Neural progenitor cell (in vitro differentiated cells): Measurements from ENCODE around the gene PTPRA. TPM values are rescaled to one million over a fixed set of nuclear protein-coding genes. Genes with fewer than 3 reads are reported as not detected.
"Not testable (repeated sequence)": the region's sequence is repeated elsewhere in the genome, so short reads cannot be mapped to it uniquely, and the experiment has no call there.

Experiments
- DNase-seq: peaks from one replicate; pipeline ENCODE4 v3.0.0-alpha.2; 2016; ENCODE audit warnings: low spot score
- H2AFZ ChIP-seq: fragments of 200-600 bp; sonication (generic); replicated peaks from 2 replicates; pipeline ENCODE4 v1.6.1; 2016; ENCODE audit warnings: antibody characterized with exemption
- H3F3A ChIP-seq: fragments of 200-600 bp; sonication (generic); 2 replicates; pipeline ENCODE4 v1.6.1; 2016; ENCODE audit warnings: antibody characterized with exemption, low read depth
- H3K27ac ChIP-seq: fragments of 200-600 bp; sonication (generic); 2 replicates; pipeline ENCODE4 v1.5.1; 2016; ENCODE audit warnings: mild to moderate bottlenecking
- H3K27me3 ChIP-seq: fragments of 200-600 bp; sonication (generic); 2 replicates; pipeline ENCODE4 v1.6.1; 2016; ENCODE audit warnings: mild to moderate bottlenecking, moderate library complexity
- H3K36me3 ChIP-seq: fragments of 200-600 bp; sonication (generic); 2 replicates; pipeline ENCODE4 v1.5.1; 2016
- H3K4me1 ChIP-seq: fragments of 200-600 bp; sonication (generic); 2 replicates; pipeline ENCODE4 v1.6.1; 2016; ENCODE audit warnings: mixed run types
- H3K4me2 ChIP-seq: fragments of 200-600 bp; sonication (generic); 2 replicates; pipeline ENCODE4 v1.6.1; 2016
- H3K4me3 ChIP-seq: fragments of 200-600 bp; sonication (generic); 2 replicates; pipeline ENCODE4 v1.5.1; 2016
- H3K79me2 ChIP-seq: fragments of 200-600 bp; sonication (generic); 2 replicates; pipeline ENCODE4 v1.6.1; 2016; ENCODE audit warnings: low read depth
- H3K9ac ChIP-seq: fragments of 200-600 bp; sonication (generic); 2 replicates; pipeline ENCODE4 v1.6.1; 2016
- H3K9me3 ChIP-seq: fragments of 200-600 bp; sonication (generic); 2 replicates; pipeline ENCODE4 v1.5.1; 2016; ENCODE audit warnings: low read depth
- H4K20me1 ChIP-seq: fragments of 200-600 bp; sonication (generic); 2 replicates; pipeline ENCODE4 v1.6.1; 2016; ENCODE audit warnings: low read depth
- H3K27ac Mint-ChIP-seq: 3 replicates; pipeline ENCODE4 v1.8.0; 2021; ENCODE audit warnings: mixed read lengths
- H3K27me3 Mint-ChIP-seq: 2 replicates; pipeline ENCODE4 v1.8.0; 2022; ENCODE audit warnings: low read depth, mild to moderate bottlenecking, inconsistent platforms, moderate library complexity, mixed read lengths; ENCODE audit not compliant: insufficient read depth
- H3K36me3 Mint-ChIP-seq: 3 replicates; pipeline ENCODE4 v1.8.0; 2021; ENCODE audit warnings: mixed read lengths
- H3K4me1 Mint-ChIP-seq: 3 replicates; pipeline ENCODE4 v1.8.0; 2021; ENCODE audit warnings: mixed read lengths
- H3K4me3 Mint-ChIP-seq: 3 replicates; pipeline ENCODE4 v1.8.0; 2021; ENCODE audit warnings: mild to moderate bottlenecking, moderate library complexity, mixed read lengths
- H3K9me3 Mint-ChIP-seq: 3 replicates; pipeline ENCODE4 v1.8.0; 2020; ENCODE audit warnings: mixed read lengths
- EZH2 ChIP-seq: fragments of 200-600 bp; sonication (generic); IDR thresholded peaks from 2 replicates; pipeline ENCODE4 v1.6.1; 2017; ENCODE audit warnings: antibody characterized with exemption, mild to moderate bottlenecking, moderate library complexity
- EZH2phosphoT487 ChIP-seq: fragments of 200-600 bp; sonication (generic); IDR thresholded peaks from 2 replicates; pipeline ENCODE4 v1.6.1; 2017; ENCODE audit warnings: antibody characterized with exemption
- total RNA-seq: library from RNA; depleted of rRNA; stranded (reverse); fragments of >200 nt; gene quantifications from 2 replicates; pipeline ENCODE4 v1.2.3, GENCODE V29; 2015; ENCODE audit warnings: low replicate concordance
- TF ChIP-seq, protein P1 (sequence below): fragments of 200-600 bp; sonication (generic); IDR thresholded peaks from 2 replicates; pipeline ENCODE4 v1.5.1; 2017; ENCODE audit warnings: antibody characterized with exemption, mild to moderate bottlenecking

Gene PTPRA
- total RNA-seq, 1 donor from 2014 or later = 77.7 TPM

DNA sequence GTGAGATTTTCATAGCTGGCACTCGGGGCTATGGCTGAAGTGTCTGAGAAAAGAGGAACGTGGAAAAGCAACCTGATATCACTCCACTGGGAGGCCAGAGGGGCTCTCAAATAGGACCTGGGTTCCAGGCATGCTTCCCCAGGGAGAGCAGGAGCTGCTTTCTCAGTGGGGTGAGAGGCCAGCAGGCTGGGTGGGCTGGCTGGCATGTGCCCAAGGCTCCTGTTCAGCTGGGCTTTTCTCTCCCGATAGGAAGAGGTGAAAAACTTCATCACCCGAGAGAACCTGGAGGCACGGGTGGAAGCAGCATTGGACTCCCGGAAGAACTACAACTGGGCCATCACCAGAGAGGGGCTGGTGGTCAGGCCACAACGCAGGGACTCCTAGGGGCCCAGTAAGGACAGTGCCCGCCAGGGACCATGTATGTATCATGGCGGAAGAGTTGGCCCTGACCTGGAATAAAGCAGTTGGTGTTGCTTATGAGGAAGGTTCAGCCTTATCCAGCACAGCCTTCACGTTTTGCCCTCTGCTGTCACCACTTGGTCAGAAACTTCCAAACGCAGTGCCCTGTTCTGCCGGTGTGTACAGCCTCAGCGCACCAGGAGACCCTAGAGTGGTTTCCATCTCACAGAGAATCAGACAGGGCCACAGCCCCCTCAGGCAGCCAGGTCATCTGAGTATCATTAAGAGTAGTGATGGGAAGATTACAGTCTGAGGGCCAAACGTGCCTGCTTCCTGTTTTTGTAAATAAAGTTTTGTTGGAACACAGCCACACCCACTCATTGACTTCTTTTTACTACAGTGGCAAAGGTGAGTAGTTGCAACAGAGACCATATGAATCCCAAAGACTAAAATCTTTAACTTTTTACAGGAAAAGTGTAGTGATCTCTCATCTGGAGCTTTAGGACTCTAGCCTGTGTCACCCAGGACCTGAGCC, 174.5 kb downstream of the PTPRA start:
- Histone ChIP-seq H3K36me3 (peaks cover 7% of the 10 kb centered on the region), H3K9ac (no peak overlapping the region), H3F3A (peaks cover 18% of the 10 kb centered on the region), H3K4me3 (no peak overlapping the region), H3K79me2 (peaks cover 16% of the 10 kb centered on the region), H3K9me3 (no peaks in the 10 kb centered on the region), H3K4me2 (peak overlapping the region; percentile 91), H3K27me3 (no peaks in the 10 kb centered on the region), H3K4me1 (peaks cover 3% of the 10 kb centered on the region), H2AFZ (no peak overlapping the region), H3K27ac (no peak overlapping the region), H4K20me1 (peaks cover 14% of the 10 kb centered on the region)
- peaks cover 11% of the 10 kb centered on the region for H3K4me1 Mint-ChIP-seq
- H3K4me3 Mint-ChIP-seq = peak overlapping the region; percentile 91
- peaks cover 17% of the 10 kb centered on the region for H3K36me3 Mint-ChIP-seq
- no peaks in the 10 kb centered on the region for H3K9me3 Mint-ChIP-seq
- DNase-seq = no peak
- H3K27ac Mint-ChIP-seq = no peak overlapping the region
- TF ChIP-seq EZH2 (no peak), EZH2phosphoT487 (no peak)
- peaks cover 5% of the 10 kb centered on the region for H3K27me3 Mint-ChIP-seq

DNA sequence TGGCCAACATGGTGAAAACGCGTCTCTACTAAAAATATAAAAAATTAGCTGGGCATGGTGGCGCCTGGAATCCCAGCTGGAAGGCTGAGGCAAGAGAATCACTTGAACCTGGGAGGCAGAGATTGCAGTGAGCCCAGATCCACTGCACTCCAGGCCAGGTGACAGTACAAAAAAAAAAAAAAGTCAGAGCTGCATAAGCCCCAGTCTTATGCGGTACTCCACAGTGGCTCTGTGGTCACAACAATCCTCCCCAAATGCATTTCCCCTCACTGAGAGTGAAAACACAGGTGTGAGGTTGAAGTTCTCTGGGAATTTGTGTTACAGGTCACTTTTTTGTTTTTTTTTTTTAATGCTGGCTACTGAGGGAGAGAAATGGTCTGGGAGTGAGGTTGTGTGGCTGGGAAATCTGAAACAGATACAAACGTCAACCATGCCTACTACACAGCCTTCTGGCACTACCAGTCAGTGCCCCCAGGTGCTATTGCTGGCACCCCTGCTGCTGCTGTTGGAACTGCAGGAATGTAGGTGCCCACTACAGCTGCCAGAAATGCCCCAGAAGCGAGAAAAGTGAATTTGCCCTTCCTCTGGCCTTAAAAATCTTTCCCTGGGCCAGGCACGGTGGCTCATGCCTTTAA, 178.2 kb downstream of the PTPRA start:
- peaks cover 15% of the 10 kb centered on the region for H3K36me3 Mint-ChIP-seq

DNA sequence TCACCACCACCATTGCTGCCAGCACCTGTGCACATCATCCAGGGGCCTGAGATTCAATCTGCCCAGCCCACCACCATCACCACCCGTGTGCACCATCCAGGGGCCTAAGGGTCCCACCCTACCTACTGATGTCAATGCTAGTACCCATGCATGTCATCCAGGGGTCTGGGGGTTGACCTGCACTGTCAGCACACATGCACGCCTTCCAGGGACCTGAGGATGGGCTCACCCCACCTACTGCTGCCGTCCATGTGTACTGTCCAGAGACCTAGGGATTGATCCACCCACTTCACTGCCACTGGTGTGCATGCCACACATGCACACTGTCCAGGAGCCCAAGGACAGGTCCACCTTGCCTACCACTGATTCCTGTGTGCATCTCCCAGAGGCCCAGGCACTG, 186.2 kb downstream of the PTPRA start:
- Mint-ChIP-seq H3K9me3 (peaks cover 3% of the 10 kb centered on the region), H3K36me3 (no peaks in the 10 kb centered on the region), H3K27ac (no peak overlapping the region), H3K27me3 (peaks cover 4% of the 10 kb centered on the region), H3K4me1 (no peaks in the 10 kb centered on the region), H3K4me3 (no peak overlapping the region)
- H3K4me1 ChIP-seq = no peaks in the 10 kb centered on the region
- no peak overlapping the region for H2AFZ ChIP-seq
- no peaks in the 10 kb centered on the region for H3F3A ChIP-seq
- H3K79me2 ChIP-seq = no peaks in the 10 kb centered on the region
- H3K9ac ChIP-seq = no peak overlapping the region
- no peak overlapping the region for H3K4me3 ChIP-seq
- no peak for TF ChIP-seq EZH2phosphoT487
- no peak for TF ChIP-seq EZH2
- TF ChIP-seq, protein P1, sequence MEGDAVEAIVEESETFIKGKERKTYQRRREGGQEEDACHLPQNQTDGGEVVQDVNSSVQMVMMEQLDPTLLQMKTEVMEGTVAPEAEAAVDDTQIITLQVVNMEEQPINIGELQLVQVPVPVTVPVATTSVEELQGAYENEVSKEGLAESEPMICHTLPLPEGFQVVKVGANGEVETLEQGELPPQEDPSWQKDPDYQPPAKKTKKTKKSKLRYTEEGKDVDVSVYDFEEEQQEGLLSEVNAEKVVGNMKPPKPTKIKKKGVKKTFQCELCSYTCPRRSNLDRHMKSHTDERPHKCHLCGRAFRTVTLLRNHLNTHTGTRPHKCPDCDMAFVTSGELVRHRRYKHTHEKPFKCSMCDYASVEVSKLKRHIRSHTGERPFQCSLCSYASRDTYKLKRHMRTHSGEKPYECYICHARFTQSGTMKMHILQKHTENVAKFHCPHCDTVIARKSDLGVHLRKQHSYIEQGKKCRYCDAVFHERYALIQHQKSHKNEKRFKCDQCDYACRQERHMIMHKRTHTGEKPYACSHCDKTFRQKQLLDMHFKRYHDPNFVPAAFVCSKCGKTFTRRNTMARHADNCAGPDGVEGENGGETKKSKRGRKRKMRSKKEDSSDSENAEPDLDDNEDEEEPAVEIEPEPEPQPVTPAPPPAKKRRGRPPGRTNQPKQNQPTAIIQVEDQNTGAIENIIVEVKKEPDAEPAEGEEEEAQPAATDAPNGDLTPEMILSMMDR = no peak
- no peaks in the 10 kb centered on the region for H3K36me3 ChIP-seq
- H3K9me3 ChIP-seq = no peaks in the 10 kb centered on the region
- no peak overlapping the region for H3K4me2 ChIP-seq
- DNase-seq = no peak
- H4K20me1 ChIP-seq = no peaks in the 10 kb centered on the region
- no peaks in the 10 kb centered on the region for H3K27me3 ChIP-seq
- H3K27ac ChIP-seq = no peak overlapping the region

More for the DNA sequence above, 178.2 kb downstream of the PTPRA start:
- no peak overlapping the region for H3K4me2 ChIP-seq
- Mint-ChIP-seq H3K27ac (no peak overlapping the region), H3K27me3 (peaks cover 2% of the 10 kb centered on the region), H3K4me3 (no peak overlapping the region), H3K9me3 (no peaks in the 10 kb centered on the region), H3K4me1 (peaks cover 6% of the 10 kb centered on the region)
- no peaks in the 10 kb centered on the region for H3K4me1 ChIP-seq
- no peak overlapping the region for H3K4me3 ChIP-seq
- no peak overlapping the region for H3K9ac ChIP-seq
- H4K20me1 ChIP-seq = peaks cover 14% of the 10 kb centered on the region
- H3K9me3 ChIP-seq = no peaks in the 10 kb centered on the region
- no peak overlapping the region for H3K27ac ChIP-seq
- H3K27me3 ChIP-seq = no peaks in the 10 kb centered on the region
- peaks cover 12% of the 10 kb centered on the region for H3K79me2 ChIP-seq
- H3K36me3 ChIP-seq = peaks cover 7% of the 10 kb centered on the region
- peaks cover 11% of the 10 kb centered on the region for H3F3A ChIP-seq
- TF ChIP-seq, protein P1 = no peak
- no peak for TF ChIP-seq EZH2
- no peak for TF ChIP-seq EZH2phosphoT487
- no peak for DNase-seq
- H2AFZ ChIP-seq = no peak overlapping the region

DNA sequence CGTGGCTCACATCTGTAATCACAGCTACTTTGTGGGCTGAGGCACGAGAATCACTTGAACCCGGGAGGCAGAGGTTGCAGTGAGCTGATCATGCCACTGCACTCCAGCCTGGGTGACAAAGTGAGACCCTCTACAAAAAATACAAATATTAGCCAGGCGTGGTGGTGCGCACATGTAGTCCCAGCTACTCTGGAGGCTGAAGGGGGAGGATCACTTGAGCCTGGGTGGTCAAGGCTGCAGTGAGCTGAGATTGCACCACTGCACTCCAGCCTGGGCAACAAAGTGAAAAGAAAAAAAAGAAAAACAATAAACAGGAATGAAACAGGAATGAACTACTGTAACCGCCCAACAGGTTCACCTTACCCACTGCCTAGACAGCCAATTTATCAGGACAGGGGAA, 190.8 kb downstream of the PTPRA start:
- not testable (repeated sequence) for H3K4me1 ChIP-seq, H3K9ac ChIP-seq, H3K4me1 Mint-ChIP-seq, H3K9me3 Mint-ChIP-seq, H3K36me3 Mint-ChIP-seq, H3K9me3 ChIP-seq, DNase-seq, H2AFZ ChIP-seq, H3K27me3 Mint-ChIP-seq, H3K4me3 ChIP-seq, H3K79me2 ChIP-seq, H3K27ac ChIP-seq, H3K27me3 ChIP-seq, H3K27ac Mint-ChIP-seq, H3F3A ChIP-seq, H4K20me1 ChIP-seq, H3K4me2 ChIP-seq, H3K4me3 Mint-ChIP-seq, H3K36me3 ChIP-seq
